Gastrocnemius medialis (tissue), 4 donors: Measurements from ENCODE around the gene ZCCHC17. TPM values are rescaled to one million over a fixed set of nuclear protein-coding genes. Genes with fewer than 3 reads are reported as not detected.

Source experiments
- ATAC-seq, 2 donors: fragments of 150-250 bp; one replicate each; pipeline ENCODE4 v1.9.1; 2016
- DNase-seq, 2 donors: peaks; one replicate each; pipeline ENCODE4 v3.0.0-alpha.2; 2019
- H3K27ac ChIP-seq, 4 donors: fragments of 200-600 bp; sonication (generic); 1 replicate in 1 of 4; 2 replicates in 3 of 4; pipeline ENCODE4 v1.5.1; 2016 to 2018; ENCODE audit warnings: mild to moderate bottlenecking in 2 of 4, moderate library complexity in 1 of 4
- H3K27me3 ChIP-seq, 3 donors: fragments of 200-600 bp; sonication (generic) in 2 of 3; 1 replicate in 1 of 3; 2 replicates in 2 of 3; pipeline versions ENCODE4 v1.5.1 to v1.6.0; 2016 to 2019; ENCODE audit warnings: mild to moderate bottlenecking in 1 of 3, moderate library complexity in 1 of 3
- H3K36me3 ChIP-seq, 2 donors: fragments of 200-600 bp; sonication (generic) in 1 of 2; one replicate each; pipeline ENCODE4 v1.5.1; 2017 to 2018
- H3K4me1 ChIP-seq, 2 donors: fragments of 200-600 bp; sonication (generic) in 1 of 2; one replicate each; pipeline ENCODE4 v1.5.1; 2016 to 2017; ENCODE audit warnings: mild to moderate bottlenecking in 2 of 2
- H3K4me3 ChIP-seq, 4 donors: fragments of 200-600 bp; sonication (generic) in 3 of 4; 1 replicate in 1 of 4; 2 replicates in 3 of 4; pipeline ENCODE4 v1.5.1; 2016 to 2019; ENCODE audit warnings: mild to moderate bottlenecking in 2 of 4
- H3K9me3 ChIP-seq, 3 donors: fragments of 200-600 bp; sonication (generic) in 2 of 3; 1 replicate in 1 of 3; 2 replicates in 2 of 3; pipeline ENCODE4 v1.5.1; 2016 to 2019
- CTCF ChIP-seq, 5 experiments: fragments of 450-650 bp in 3 of 5; fragments of 200-600 bp in 2 of 5; sonication (generic) in 2 of 5; IDR thresholded peaks in 4 of 5; conservative IDR thresholded peaks in 1 of 5; 1 replicate in 4 of 5; 2 replicates in 1 of 5; pipeline ENCODE4 v1.5.1; 2016 to 2019; ENCODE audit warnings: antibody characterized with exemption in 5 of 5, mild to moderate bottlenecking in 3 of 5, moderate library complexity in 3 of 5
- POLR2A ChIP-seq, 2 donors: fragments of 450-650 bp; IDR thresholded peaks; one replicate each; pipeline ENCODE4 v1.6.1; 2017; ENCODE audit warnings: antibody characterized with exemption in 2 of 2, mild to moderate bottlenecking in 2 of 2, moderate library complexity in 2 of 2
- in situ Hi-C, 4 donors: fragments of 200-750 bp; cut with MboI; loops; one replicate each; pipeline versions ENCODE4 v1.15.0 to v1.8.0; 2017; ENCODE audit warnings: low sequenced_read_pairs in 4 of 4
- intact Hi-C: fragments of 100-400 bp; cut with DNase I; formaldehyde crosslinking; loops from one replicate; pipeline ENCODE4 v1.15.1; 2023; ENCODE audit warnings: low total_unique reads
- total RNA-seq, 4 donors: library from RNA; depleted of rRNA; stranded (reverse); fragments of >200 nt; gene quantifications; one replicate each; pipeline versions ENCODE4 v1.1.0 to v1.2.3, GENCODE V29; 2016

The ZCCHC17 gene
- total RNA-seq, 4 donors from 2014 or later = 14.0 to 26.8 (median 17.5) TPM

- H3K4me1 ChIP-seq = no peaks in the 10 kb centered on the region
- ATAC-seq (no peak), DNase-seq (no peak)
- no peaks in the 10 kb centered on the region for H3K36me3 ChIP-seq
- intact Hi-C loops = no loop called here
- no peak overlapping the region for H3K27ac ChIP-seq
- in situ Hi-C loops = no loop called here
- H3K9me3 ChIP-seq = no peaks in the 10 kb centered on the region
- H3K27me3 ChIP-seq = no peaks in the 10 kb centered on the region
- no peak for TF ChIP-seq POLR2A (IDR thresholded peaks at IDR 0.05)
- TF ChIP-seq CTCF (IDR thresholded peaks at IDR 0.05 in 4 of 5, conservative IDR thresholded peaks at IDR 0.05 in 1 of 5) = no peak
- H3K4me3 ChIP-seq = no peak overlapping the region
These were observed 103.1 kb downstream of the ZCCHC17 start for GRCh38 chr1:31399976-31400375.

GRCh38 chr1:31400393-31400792 lies 103.6 kb downstream of the ZCCHC17 start:
- Histone ChIP-seq H3K9me3 (no peaks in the 10 kb centered on the region), H3K27me3 (no peaks in the 10 kb centered on the region), H3K36me3 (no peaks in the 10 kb centered on the region), H3K4me1 (no peaks in the 10 kb centered on the region), H3K4me3 (no peak overlapping the region), H3K27ac (no peak overlapping the region)
- DNase-seq (no peak), ATAC-seq (no peak)
- no peak for TF ChIP-seq CTCF (IDR thresholded peaks at IDR 0.05 in 4 of 5, conservative IDR thresholded peaks at IDR 0.05 in 1 of 5)
- no peak for TF ChIP-seq POLR2A (IDR thresholded peaks at IDR 0.05)
- in situ Hi-C loops = no loop called here
- intact Hi-C loops = no loop called here

GRCh38 chr1:31401241-31401640 lies 104.4 kb downstream of the ZCCHC17 start:
- no peak for DNase-seq
- TF ChIP-seq POLR2A (IDR thresholded peaks at IDR 0.05) (no peak), CTCF (IDR thresholded peaks at IDR 0.05 in 4 of 5, conservative IDR thresholded peaks at IDR 0.05 in 1 of 5) (no peak)
- no peaks in the 10 kb centered on the region for H3K9me3 ChIP-seq
- in situ Hi-C loops (no loop called here), intact Hi-C loops (no loop called here)
- no peak for ATAC-seq
- H3K36me3 ChIP-seq = no peaks in the 10 kb centered on the region
- no peaks in the 10 kb centered on the region for H3K4me1 ChIP-seq
- no peak overlapping the region for H3K4me3 ChIP-seq
- no peaks in the 10 kb centered on the region for H3K27me3 ChIP-seq
- H3K27ac ChIP-seq = no peak overlapping the region

- ATAC-seq (peak in 1 of 2 donors; percentile 19), DNase-seq (no peak)
- H3K27ac ChIP-seq = no peak overlapping the region
- TF ChIP-seq CTCF (IDR thresholded peaks at IDR 0.05 in 4 of 5, conservative IDR thresholded peaks at IDR 0.05 in 1 of 5) (no peak), POLR2A (IDR thresholded peaks at IDR 0.05) (no peak)
- H3K36me3 ChIP-seq = no peaks in the 10 kb centered on the region
- H3K9me3 ChIP-seq = no peaks in the 10 kb centered on the region
- H3K27me3 ChIP-seq = no peaks in the 10 kb centered on the region
- in situ Hi-C loops = no loop called here
- H3K4me1 ChIP-seq = no peaks in the 10 kb centered on the region
- intact Hi-C loops = no loop called here
- no peak overlapping the region for H3K4me3 ChIP-seq
These were observed 108.9 kb downstream of the ZCCHC17 start for GRCh38 chr1:31405578-31406245.
